Epithelial cell of prostate (primary cell): ENCODE measurements around the gene EIF4B.

Source experiments
- DNase-seq: peaks from one replicate; pipeline ENCODE4 v3.0.0-alpha.2; 2011; ENCODE audit warnings: low read depth, low spot score
- H3K27ac ChIP-seq: fragments of 450-650 bp; 2 replicates; pipeline ENCODE4 v1.5.1; 2017; ENCODE audit warnings: mild to moderate bottlenecking

EIF4B gene

DNA sequence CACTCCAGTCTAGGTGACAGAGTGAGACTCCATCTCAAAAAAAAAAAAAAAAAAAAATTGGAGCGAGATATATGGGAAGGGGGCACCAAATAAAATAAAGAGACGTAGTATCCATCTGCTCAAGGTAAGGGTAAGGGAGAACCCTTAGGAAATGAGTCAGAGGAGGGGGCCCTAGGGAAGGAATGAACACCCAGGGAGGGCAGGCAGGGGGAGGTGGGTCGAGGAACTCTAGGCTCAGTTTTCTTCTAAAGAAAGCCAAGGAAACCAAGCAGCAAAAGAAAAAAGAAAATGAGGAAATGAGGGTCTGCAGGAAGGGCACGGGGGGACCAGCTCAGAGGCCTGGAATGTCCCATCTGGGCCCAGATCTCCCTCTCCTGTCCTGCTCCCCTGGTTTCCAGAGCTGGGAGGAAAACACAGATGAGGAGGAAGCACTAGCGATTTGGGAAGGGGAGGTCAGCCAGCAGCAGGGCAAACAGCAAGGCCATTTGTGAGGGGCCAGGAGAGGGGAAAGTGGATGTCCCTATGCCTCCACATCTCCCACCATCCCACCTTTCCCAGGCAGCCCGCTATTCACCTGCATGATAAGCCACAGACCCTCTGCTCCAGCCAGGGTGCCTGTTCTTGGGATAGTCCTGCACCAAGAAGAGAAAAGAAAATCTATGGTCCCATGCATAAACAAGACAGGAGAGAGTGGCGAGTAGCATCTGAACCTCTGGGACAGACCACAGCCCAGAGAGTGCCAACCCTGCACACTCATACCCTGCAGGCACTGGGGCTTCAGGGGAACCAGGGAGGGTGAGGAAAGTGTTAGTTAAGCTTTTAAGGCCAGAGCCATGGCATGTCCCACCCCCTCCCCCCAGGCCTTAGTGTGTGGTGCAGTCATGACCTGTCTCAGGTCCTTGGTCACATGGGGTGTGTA is 61.1 kb downstream of the EIF4B start:
- DNase-seq, result no peak
- H3K27ac ChIP-seq, result no peak overlapping the region

DNA sequence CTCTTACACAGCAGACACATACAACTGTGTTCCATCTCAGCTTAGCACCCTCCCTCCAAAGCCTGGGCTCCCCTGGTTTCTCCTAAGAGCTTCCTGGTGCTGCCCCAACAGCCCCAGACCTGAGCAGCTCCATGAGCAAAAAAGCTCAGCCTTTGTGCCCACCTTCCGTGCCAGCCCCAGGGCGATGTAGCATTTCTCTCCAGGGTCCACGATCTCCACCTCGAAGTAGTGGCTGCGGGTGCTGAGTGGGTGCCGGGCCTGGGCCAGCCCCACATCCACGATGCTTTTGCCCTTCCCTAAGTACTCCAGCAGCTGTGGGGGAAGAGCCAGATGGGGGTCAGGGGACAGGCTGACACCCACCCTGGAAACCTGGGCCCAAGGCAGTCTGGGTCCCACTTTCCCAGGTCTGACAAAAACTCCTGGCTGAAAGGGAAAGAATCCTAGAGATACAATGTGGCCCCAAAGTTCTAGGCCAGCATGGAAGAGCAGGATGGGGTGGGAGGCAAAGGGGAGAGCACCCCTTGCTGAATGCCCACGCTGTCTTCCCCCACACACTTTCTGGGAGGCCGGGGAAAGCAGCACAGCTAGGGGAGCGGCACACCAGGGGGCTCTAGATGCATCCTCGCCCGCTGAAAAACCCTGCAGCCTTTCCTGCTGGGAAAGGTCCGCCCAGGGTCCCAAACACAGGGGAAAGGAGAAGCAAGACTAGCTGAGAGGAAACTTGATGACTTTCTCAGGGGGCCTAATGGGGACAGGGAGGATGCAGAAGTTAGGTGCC is 61.9 kb downstream of the EIF4B start:
- no peak for DNase-seq
- no peak overlapping the region for H3K27ac ChIP-seq

DNA sequence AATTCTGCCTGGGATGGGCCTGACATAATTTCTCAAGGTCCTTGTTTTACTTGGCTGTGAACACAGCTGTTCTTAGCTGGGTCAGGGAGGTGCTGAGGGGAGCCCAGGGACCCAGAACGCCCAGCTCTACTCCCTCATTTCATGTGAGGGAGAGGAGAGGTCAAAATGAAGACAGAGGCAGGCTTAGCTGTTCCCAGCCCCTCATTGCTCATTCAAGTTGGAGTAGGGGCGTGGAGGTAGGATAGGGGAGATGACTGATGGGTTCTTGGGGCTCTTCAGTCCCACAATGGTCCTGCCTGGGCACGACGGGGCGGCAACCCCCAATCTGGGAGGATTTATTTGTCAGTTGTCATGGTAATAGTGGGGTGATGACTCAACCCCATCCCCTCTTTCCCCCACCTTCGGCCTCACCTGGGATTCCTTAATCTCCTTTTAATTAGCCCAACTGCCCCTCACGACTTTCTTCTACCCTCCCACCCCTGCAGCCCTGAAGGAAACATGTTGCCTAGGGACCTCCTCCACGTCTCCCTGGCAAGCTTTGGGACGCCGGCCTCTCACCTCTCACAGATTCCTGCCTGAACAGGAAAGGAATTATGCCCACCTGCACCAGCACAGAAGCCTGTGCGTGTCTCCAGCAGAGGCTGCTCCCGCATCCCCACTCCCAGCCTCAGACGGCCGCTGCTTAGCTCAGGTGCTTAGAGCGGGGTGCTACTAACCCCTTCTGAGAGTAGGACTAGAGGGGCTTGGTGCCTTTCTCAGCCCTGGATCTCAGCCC is 62.7 kb downstream of the EIF4B start:
- no peak for DNase-seq
- no peak overlapping the region for H3K27ac ChIP-seq

DNA sequence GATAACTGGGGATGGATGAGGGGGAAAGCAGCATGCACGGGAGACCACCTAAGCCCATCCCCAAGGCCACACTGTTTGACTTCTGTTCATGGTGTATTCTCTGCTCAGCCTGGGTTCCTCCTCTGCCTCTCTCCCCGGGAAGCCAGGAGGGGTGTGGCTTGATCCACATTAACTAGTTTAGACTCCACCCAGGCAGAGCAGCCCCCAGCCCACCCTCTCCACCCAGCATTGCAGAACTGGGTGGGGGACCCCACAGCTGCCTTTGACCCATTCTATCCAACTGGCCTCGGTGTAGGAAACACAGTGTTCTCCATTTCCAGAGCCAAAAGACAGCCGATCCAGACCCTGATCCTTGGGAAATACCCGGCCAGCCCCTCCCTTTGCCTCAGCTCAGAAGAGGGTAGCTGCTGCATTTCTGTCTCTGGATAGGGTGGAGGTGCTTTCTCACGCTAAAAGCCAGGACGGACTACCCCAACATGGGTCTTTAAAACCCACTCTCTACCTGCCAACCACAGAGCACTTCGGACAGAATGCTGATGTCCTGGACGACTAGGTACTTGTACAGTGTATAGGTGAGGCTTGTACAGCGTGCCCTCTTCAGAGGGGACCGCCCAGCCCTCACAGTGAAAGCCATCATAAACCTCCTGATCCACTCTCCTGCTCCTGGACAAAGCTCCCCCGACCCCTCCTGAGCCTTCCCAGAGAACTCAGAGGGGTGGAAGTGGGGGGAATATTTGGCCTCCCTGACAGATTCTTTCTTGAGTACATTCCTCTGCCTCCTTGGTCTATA is 63.6 kb downstream of the EIF4B start:
- H3K27ac ChIP-seq, result no peak overlapping the region
- DNase-seq, result no peak

DNA sequence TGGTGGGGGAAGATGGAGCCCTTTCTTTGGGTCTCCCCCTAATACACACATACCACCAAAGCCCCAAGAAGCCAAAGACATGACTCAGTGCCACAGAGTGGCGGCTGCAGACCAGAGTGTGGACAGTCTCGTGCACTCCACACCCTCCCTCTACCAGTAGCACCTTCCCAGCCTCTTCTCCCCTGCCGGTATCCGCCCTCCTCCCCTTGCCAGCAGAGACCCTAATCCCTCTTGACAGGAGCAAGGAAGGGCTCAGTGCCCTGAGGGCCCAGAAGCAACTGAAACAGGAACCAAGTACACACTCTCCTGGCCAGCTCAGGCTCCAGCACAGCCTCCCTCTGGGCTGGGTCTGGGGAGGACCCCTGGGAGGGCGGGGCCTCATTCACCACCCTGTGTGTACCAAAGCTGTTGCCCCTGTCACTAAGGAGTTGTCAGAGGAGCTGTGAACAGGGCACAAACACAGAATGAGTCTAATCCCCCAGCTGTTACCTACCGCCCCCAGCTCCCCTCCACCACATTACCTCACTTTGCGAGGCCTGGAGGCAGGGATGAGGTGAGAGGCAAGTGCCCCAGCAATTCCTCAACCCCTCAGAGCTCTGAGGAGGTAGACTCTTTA is 64.7 kb downstream of the EIF4B start:
- no peak for DNase-seq
- no peak overlapping the region for H3K27ac ChIP-seq

DNA sequence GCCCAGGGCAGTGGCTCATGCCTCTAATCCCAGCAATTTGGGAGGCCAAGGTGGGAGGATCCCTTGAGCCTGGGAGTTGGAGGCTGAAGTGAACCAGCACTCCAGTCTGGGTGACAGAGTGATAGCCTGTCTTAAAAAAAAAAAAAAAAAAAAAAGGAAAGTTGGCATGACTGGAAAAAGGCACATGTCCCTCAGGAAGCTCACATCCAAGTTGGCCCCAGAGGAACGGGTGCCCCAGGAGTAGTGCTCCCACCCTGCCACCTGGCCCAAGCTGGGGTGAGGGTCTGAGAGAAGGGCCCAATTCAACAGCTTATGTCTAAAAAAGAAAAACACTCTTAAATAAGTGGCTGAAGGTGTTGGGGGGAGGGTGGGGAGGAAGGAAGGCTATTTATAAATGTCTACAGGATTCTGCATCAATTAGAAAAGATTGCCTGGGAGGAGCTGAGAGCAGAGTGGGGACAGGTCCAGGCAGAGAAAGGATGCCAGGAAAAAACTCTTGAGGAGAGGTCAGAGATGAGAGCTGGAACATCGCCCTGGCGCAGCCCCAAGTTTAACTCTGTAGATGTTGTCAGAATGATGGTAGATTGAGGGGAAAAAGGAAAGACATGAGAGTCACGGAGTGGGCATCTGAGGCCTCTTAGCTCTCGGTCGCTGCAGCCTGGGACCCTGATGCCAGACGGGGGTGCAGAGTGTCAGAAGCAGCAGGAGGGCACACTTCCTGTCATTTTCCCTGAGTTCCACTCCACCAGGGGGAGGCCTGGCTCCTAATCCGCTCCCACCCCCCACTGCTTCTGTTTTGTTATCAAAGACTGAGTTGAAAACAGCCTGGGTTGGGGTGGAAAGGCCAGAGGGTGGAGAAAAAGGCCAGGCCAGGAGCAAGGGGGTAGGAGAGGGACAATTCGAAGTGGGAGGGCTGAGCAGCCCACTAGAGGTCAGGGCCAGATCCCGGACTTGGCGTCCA is 65.6 kb downstream of the EIF4B start:
- H3K27ac ChIP-seq, result no peak overlapping the region
- DNase-seq, result no peak

DNA sequence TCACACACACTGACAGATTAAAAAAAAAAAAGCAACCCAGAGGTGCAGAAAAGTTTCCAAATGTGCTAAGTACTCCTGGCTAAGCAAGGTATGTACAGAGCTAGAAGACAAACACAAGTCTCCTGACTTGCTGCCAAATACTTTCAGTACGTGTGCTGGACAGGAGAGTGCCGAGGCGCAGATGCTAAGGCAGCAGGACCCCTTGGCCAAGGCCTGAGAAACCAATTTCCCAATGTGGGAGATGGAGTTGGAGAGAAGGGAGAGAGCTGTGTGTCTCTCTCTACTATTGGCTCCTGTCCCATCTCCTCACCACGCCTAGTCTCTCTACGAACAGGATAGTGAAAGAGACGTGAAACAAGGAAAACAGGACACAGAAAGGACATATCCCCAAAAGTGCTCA is 67.6 kb downstream of the EIF4B start:
- no peak overlapping the region for H3K27ac ChIP-seq
- no peak for DNase-seq

DNA sequence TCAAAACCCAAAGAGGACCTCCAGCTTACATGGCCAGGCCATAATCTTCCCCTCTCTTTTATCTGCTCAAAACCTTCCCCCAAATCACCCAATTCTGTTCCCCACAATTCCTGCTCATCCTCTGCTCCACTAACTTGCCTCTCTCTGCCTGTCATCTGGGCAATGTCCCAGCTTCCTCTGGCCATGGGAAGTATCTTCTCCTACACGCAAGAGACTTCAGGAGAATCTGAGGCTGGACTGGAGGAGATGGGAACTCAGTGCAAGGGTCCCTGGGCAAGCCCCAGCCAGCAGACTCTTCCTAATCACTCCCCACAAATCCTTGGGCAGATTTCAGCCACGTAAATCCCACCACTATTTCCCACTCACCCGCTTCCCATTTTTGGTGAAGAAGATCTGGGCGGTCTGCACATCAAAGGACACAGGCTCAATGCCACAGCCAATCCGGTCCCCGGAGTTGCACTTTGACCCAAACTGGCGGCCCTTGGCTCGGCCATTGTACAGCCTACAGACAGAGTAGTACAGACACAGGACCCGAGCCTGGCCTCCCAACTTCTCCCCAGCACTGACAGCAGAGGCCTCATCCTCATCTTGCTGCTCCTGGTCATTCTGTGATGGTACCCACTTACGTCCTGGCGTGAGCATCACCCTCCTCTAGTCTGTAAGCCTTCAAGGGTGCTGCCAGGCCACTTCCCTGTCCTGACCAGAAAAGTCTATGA is 68.2 kb downstream of the EIF4B start:
- H3K27ac ChIP-seq, result no peak overlapping the region
- DNase-seq, result no peak

DNA sequence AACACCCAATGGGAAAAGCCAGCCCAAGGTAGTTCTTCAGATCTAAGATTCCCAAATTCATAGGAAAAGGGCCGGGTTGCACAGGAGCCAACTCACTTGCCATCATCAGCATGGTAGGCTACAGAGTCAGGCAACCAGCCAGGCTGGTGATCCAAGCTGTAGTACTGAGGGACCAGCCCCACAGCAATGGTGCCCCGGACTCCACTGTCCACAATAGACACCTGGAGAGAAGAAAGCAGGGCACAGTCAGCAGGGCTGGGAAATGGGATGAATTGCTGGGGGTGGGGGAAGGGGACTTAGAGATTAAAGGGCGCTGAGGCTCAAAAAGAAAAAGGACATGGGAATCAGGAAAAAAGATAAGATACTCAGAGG is 68.7 kb downstream of the EIF4B start:
- DNase-seq, result no peak
- no peak overlapping the region for H3K27ac ChIP-seq

DNA sequence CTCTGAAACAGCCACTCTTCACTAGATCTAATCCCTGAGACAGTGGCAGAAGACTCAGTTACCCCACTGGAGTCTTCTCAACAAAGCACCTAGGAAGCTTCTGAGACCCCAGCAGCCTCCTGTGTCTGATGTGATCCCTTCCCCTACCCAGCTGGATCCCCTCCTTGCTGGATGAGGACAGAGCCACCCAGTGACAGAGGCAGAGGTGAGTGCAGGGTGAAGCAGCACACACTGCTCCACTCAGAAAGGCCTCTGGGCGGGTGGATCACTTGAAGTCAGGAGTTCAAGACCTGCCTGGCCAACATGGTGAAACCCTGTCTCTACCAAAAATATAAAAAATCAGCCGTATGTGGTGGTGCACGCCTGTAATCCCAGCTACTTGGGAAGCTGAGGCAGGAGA is 70.2 kb downstream of the EIF4B start:
- DNase-seq, result no peak
- H3K27ac ChIP-seq, result no peak overlapping the region

DNA sequence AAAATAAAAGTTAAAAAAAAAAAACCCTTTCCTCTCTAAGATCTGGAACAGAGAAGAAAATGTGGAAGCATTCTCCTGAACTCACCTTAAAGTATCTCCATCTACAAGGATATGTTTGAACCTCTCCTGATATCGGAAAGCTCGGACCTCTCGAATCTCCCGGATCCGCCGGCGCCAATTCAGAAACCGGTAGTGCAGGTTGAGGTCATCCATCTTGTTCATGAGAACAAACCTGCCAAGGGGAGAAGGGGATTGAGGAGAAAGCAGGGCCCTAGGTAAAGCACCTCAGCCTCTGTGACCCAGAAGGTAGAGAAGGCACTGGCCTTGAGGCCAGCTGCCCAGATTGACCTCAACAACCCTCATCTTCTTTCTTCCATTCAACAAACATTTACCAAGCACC is 70.8 kb downstream of the EIF4B start:
- H3K27ac ChIP-seq, result no peak overlapping the region
- DNase-seq, result no peak

DNA sequence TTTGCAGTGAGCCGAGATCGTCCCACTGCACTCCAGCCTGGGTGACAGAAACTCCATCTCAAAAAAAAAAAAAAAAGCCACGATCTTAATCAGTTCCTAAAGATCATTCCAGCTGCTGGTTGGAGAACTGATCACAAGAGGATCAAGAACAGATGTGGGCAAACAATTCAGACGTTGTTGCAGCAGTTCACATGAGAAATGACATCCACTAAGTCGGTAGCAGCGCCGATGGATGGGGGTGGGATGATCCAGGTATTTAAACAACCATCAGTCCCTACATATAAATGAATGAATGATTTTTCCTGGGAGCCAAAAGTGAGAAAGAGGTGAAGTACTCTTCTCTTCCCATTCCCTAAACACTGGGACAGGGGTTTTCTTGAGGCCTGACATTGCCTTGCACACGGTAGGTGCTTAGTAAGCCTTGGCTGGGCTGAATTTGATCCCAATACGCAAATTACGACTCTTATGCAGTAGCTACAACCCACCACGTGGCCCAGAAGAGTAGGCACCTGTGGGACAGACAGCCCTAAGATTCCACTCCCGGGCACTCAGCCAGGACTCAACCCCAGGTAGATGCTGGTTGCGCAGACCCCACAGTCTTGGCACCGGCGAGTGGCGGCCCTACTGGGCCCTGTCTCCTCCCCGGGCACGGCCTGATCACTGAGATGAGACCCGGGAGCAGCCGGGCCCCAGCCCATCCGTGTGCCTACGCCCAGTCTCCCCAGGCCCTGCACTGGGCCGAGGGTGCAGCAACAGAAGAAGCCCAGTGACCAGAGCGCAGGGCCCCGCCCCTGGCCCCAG is 72.4 kb downstream of the EIF4B start:
- no peak for DNase-seq
- peak overlapping the region; percentile 69 for H3K27ac ChIP-seq

DNA sequence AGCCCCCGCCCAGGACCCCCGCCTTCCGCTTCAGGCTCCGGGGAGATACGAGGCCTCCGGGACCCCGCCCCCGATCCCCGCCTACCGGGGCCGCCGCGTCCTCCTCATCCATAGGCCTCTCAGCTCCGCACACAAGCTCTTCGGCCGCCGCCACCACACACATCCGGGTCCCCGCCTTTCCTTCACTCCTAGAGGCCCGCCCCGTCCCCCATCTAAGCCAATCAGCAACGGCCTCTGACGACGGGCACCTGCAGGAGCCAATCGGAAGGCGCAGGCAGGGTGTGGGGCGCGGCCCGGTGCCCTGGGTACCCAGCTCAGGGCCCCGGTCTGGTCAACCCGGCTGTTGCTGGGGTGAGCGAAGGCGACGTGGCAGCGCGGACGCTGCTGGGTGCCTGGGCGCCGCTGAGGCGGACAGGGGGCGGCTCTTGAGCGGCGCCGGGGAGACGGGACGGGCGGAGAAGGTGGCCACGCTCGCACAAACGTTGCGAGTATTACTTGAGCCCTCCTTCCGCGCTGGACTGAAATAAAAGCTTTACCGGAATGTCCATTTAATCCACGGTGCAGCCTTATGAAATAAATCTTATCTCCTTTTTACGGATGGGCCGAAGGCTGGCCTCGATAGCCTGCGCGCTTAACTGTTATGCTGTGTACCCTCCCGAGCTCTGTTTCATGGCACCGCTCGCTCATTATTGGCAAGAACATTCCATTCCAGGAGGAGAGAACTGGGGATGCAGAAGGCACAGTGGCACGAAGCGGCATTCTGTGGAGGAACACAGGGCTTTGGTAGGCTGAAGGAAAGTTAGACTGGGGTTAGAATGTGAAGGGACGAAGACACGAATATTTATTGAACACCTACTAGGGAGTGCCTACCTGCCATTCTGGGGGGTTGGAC is 73.2 kb downstream of the EIF4B start, which contains the start of gene SPRYD3:
Gene SPRYD3 (minus strand): TSS at position 165 of the 892 bp plus-strand sequence. CDS start 57 bp downstream, at position 108.
- H3K27ac ChIP-seq, result peak within 1 kb of the TSS; percentile 69
- peak; percentile 60 for DNase-seq

DNA sequence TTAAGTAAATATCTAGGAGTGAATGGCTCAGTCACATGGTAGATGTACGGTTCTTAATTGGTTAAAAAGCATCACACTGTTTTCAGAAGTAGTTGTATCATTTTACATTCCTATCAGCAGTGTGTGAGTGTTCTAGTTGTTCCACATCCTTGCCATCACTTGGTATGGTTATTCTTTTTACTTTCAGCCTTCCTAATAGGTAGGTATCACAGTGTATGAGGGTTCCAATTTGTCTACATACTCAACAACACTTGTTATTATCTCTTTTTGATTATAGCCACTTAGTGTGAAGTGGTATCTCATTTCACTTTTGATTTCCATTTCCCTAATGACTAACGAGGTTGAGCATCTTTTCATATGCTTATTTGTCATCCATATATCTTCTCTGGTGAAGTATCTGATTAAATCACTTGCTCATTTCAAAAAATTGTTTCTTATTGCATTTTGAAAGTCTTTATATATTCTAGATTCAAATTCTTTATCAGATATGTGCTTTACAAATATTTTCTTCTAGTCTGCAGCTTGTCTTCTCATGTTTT is 76.5 kb downstream of the EIF4B start:
- DNase-seq, result no peak
- H3K27ac ChIP-seq, result no peak overlapping the region

DNA sequence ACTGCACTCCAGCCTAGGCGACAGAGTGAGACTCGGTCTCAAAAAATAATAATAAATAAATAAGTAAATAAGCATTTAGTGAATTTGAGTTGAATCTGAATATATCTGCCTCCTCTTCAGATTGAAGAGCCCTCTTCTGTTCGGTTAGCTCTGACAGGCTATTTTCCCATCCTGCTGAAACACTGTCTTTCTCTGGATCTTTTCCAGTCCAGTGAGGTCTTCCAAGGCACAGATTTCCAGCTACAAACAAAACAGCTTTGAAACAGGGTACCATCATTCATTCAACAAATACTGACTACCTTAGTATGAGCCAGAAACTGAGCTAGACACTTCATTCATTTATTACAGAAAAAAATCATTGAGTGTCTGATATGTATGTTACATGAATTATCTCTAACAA is 80.1 kb downstream of the EIF4B start:
- DNase-seq, result no peak
- no peak overlapping the region for H3K27ac ChIP-seq

DNA sequence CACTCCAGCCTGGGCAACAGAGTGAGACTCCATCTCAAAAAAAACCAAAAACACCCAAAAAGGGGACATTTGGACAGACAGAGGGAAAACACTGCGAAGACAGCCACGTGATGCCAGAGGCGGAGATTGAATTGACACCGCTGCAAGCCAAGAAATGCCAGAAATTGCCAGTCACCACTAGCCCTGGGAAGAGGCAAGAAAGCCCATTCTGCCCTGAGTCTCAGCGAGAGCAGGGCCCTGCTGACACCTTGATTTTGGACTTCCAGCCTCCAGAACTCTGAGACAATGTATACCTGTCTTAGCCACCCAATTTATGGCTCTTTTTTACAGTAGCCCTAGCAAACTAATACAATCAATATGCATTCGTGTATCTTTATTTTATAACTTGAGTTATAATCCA is 83.8 kb downstream of the EIF4B start:
- H3K27ac ChIP-seq, result no peak overlapping the region
- DNase-seq, result no peak
